IMR-90 (cell line): ENCODE measurements around the gene MTERF2. TPM values are rescaled to one million over a fixed set of nuclear protein-coding genes. Genes with fewer than 3 reads are reported as not detected.

Experiments used
- ATAC-seq: fragments of 200-7000 bp; cut with Tn5 transposase; 2 replicates; pipeline ENCODE4 v1.9.1; 2020; ENCODE audit warnings: low read depth, mild to moderate bottlenecking, moderate library complexity
- BruUV-seq: library from RNA; stranded (reverse); fragments of 400-500 nt; replicated peaks from 2 replicates; lab custom pipeline; 2021; lab: Mats Ljungman, UMichigan
- CTCF ChIA-PET: fragments of 300-600 bp; formaldehyde crosslinking; extraction: SDS; loops from one replicate; lab custom pipeline; 2021; ENCODE audit warnings: antibody characterized with exemption; lab: Yijun Ruan, JAX
- POLR2A ChIA-PET: fragments of 300-600 bp; sonication (Branson Sonifier 250); formaldehyde crosslinking; loops from one replicate; lab custom pipeline; 2022; ENCODE audit warnings: antibody characterized with exemption; ENCODE audit not compliant: unreplicated experiment; lab: Charles Lee
- DNase-seq: peaks from one replicate; pipeline ENCODE4 v3.0.0; 2013
- H2AFZ ChIP-seq: replicated peaks from 2 replicates; pipeline ENCODE3; 2013; ENCODE audit warnings: low read length, mild to moderate bottlenecking; ENCODE audit not compliant: poor library complexity
- H2AK5ac ChIP-seq: 2 replicates; pipeline ENCODE4 v1.6.1; 2013; ENCODE audit warnings: low read depth, low read length, inconsistent platforms
- H2AK9ac ChIP-seq: replicated peaks from 2 replicates; pipeline ENCODE3; 2013; ENCODE audit warnings: mild to moderate bottlenecking, low read depth, low read length, moderate library complexity; ENCODE audit not compliant: poor library complexity
- H2BK120ac ChIP-seq: 2 replicates; pipeline ENCODE4 v1.6.1; 2013; ENCODE audit warnings: low read depth, low read length, inconsistent platforms
- H2BK15ac ChIP-seq: 3 replicates; pipeline ENCODE4 v1.6.1; 2013; ENCODE audit warnings: low read depth, low read length, inconsistent platforms
- H2BK20ac ChIP-seq: 2 replicates; pipeline ENCODE4 v1.6.1; 2013; ENCODE audit warnings: low read depth, mild to moderate bottlenecking, inconsistent platforms, low read length, moderate library complexity
- H2BK5ac ChIP-seq: 2 replicates; pipeline ENCODE4 v1.6.1; 2013; ENCODE audit warnings: mild to moderate bottlenecking, low read depth, low read length, inconsistent platforms; ENCODE audit not compliant: poor library complexity, severe bottlenecking
- H3K14ac ChIP-seq: replicated peaks from 2 replicates; pipeline ENCODE4 v1.6.1; 2013; ENCODE audit warnings: low read depth, low read length, inconsistent platforms
- H3K18ac ChIP-seq: 2 replicates; pipeline ENCODE4 v1.6.1; 2013; ENCODE audit warnings: low read depth, low read length, control low read depth
- H3K23ac ChIP-seq: 2 replicates; pipeline ENCODE4 v1.6.1; 2013; ENCODE audit warnings: low read depth, low read length, inconsistent platforms
- H3K27ac ChIP-seq: 2 replicates; pipeline ENCODE4 v1.5.1; 2013; ENCODE audit warnings: mild to moderate bottlenecking, control low read depth, low read length; ENCODE audit not compliant: insufficient read depth
- H3K27me3 ChIP-seq: 2 replicates; pipeline ENCODE4 v1.6.1; 2013; ENCODE audit warnings: low read length; ENCODE audit not compliant: control insufficient read depth, insufficient read depth
- H3K36me3 ChIP-seq: 2 replicates; pipeline ENCODE4 v1.6.1; 2013; ENCODE audit warnings: low read length, mixed read lengths; ENCODE audit not compliant: control insufficient read depth, insufficient read depth
- H3K4ac ChIP-seq: 2 replicates; pipeline ENCODE4 v1.6.1; 2013; ENCODE audit warnings: low read depth, low read length, inconsistent platforms
- H3K4me1 ChIP-seq: 2 replicates; pipeline ENCODE4 v1.6.1; 2013; ENCODE audit warnings: low read length, mixed read lengths; ENCODE audit not compliant: control insufficient read depth, insufficient read depth
- H3K4me2 ChIP-seq: 2 replicates; pipeline ENCODE4 v1.6.1; 2013; ENCODE audit warnings: low read depth, mild to moderate bottlenecking, control low read depth, low read length, moderate library complexity
- H3K4me3 ChIP-seq: 2 replicates; pipeline ENCODE4 v1.5.1; 2013; ENCODE audit warnings: low read depth, mild to moderate bottlenecking, control low read depth, low read length, moderate library complexity; ENCODE audit not compliant: insufficient read depth
- H3K56ac ChIP-seq: 2 replicates; pipeline ENCODE4 v1.6.1; 2013; ENCODE audit warnings: low read length, inconsistent platforms; ENCODE audit not compliant: insufficient read depth; ENCODE audit errors: extremely low read depth
- H3K79me1 ChIP-seq, 2 experiments: 2 replicates each; pipeline ENCODE4 v1.6.1; 2013; ENCODE audit warnings: low read length in 2 of 2, inconsistent platforms in 1 of 2, low read depth in 1 of 2
- H3K9ac ChIP-seq: 2 replicates; pipeline ENCODE4 v1.6.1; 2013; ENCODE audit warnings: low read depth, low read length, control low read depth
- H3K9me1 ChIP-seq: 2 replicates; pipeline ENCODE4 v1.6.1; 2013; ENCODE audit warnings: low read length, inconsistent platforms; ENCODE audit not compliant: insufficient read depth
- H3K9me3 ChIP-seq: 2 replicates; pipeline ENCODE4 v1.6.1; 2013; ENCODE audit warnings: low read length; ENCODE audit not compliant: control insufficient read depth, insufficient read depth
- H4K20me1 ChIP-seq: 2 replicates; pipeline ENCODE4 v1.6.1; 2013; ENCODE audit warnings: low read length, inconsistent platforms; ENCODE audit not compliant: insufficient read depth
- H4K5ac ChIP-seq: 2 replicates; pipeline ENCODE4 v1.6.1; 2013; ENCODE audit warnings: mild to moderate bottlenecking, low read depth, low read length, control low read depth
- H4K8ac ChIP-seq, 2 experiments: 2 replicates each; pipeline ENCODE4 v1.6.1; 2013; ENCODE audit warnings: low read depth in 2 of 2, low read length in 2 of 2, control low read depth in 1 of 2, inconsistent platforms in 1 of 2
- H4K91ac ChIP-seq: 2 replicates; pipeline ENCODE4 v1.6.1; 2013; ENCODE audit warnings: low read depth, low read length, inconsistent platforms; ENCODE audit not compliant: insufficient read depth
- BHLHE40 ChIP-seq: fragments of 150-350 bp; IDR thresholded peaks from 2 replicates; pipeline ENCODE4 v1.6.1; 2016; ENCODE audit warnings: mild to moderate bottlenecking, low read depth, low read length
- CEBPB ChIP-seq: IDR thresholded peaks from 2 replicates; pipeline ENCODE4 v1.6.1; 2012; ENCODE audit warnings: low read depth, low read length, improper control_type of control experiment
- CHD1 ChIP-seq: IDR thresholded peaks from 2 replicates; pipeline ENCODE4 v1.6.1; 2012; ENCODE audit warnings: low read depth, low read length, improper control_type of control experiment
- FOS ChIP-seq: fragments of 150-350 bp; IDR thresholded peaks from 2 replicates; pipeline ENCODE4 v1.6.1; 2016; ENCODE audit warnings: low read depth, low read length
- MAFK ChIP-seq: IDR thresholded peaks from 2 replicates; pipeline ENCODE4 v1.6.1; 2012; ENCODE audit warnings: low read depth, low read length, improper control_type of control experiment
- MAZ ChIP-seq: IDR thresholded peaks from 2 replicates; pipeline ENCODE4 v1.6.1; 2012; ENCODE audit warnings: low read depth, mild to moderate bottlenecking, low read length, improper control_type of control experiment, moderate library complexity, borderline replicate concordance
- MXI1 ChIP-seq: IDR thresholded peaks from 2 replicates; pipeline ENCODE4 v1.6.1; 2012; ENCODE audit warnings: low read depth, mild to moderate bottlenecking, low read length, moderate library complexity, borderline replicate concordance
- NFE2L2 ChIP-seq: fragments of 150-350 bp; IDR thresholded peaks from 2 replicates; pipeline ENCODE4 v1.6.1; 2016; ENCODE audit warnings: low read depth, mild to moderate bottlenecking, low read length
- POLR2A ChIP-seq: IDR thresholded peaks from 2 replicates; pipeline ENCODE4 v1.6.1; 2012; ENCODE audit warnings: mild to moderate bottlenecking, low read depth, low read length
- RAD21 ChIP-seq: IDR thresholded peaks from 2 replicates; pipeline ENCODE4 v1.6.1; 2012; ENCODE audit warnings: low read length, improper control_type of control experiment
- RCOR1 ChIP-seq: IDR thresholded peaks from 2 replicates; pipeline ENCODE4 v1.6.1; 2012; ENCODE audit warnings: mild to moderate bottlenecking, low read length, improper control_type of control experiment; ENCODE audit not compliant: insufficient replicate concordance
- RFX5 ChIP-seq: IDR thresholded peaks from 2 replicates; pipeline ENCODE4 v1.8.0; 2012; ENCODE audit warnings: low read depth, mild to moderate bottlenecking, low read length, moderate library complexity
- SMC3 ChIP-seq: fragments of 150-350 bp; IDR thresholded peaks from 2 replicates; pipeline ENCODE4 v1.6.1; 2016; ENCODE audit warnings: low read depth, mild to moderate bottlenecking, antibody characterized with exemption, low read length, moderate library complexity
- WGBS, 2 experiments: methylation state at CpG; one replicate each; pipeline versions ENCODE4 v1.1.5 to v1.1.7; 2013; ENCODE audit warnings: missing lambda C conversion rate in 2 of 2; ENCODE audit not compliant: insufficient read length in 1 of 2; ENCODE audit errors: extremely low coverage in 2 of 2; 5-methylcytosine and 5-hydroxymethylcytosine counted together
- dilution Hi-C: fragments of 300-500 bp; cut with HindIII; formaldehyde crosslinking; loops from one replicate; pipeline ENCODE4 v1.14.3; 2018; ENCODE audit warnings: low sequenced_read_pairs; ENCODE audit not compliant: unreplicated experiment
- in situ Hi-C: fragments of 300-500 bp; cut with MboI; formaldehyde crosslinking; loops from 3 replicates; pipeline ENCODE4 v1.14.3; 2019; ENCODE audit warnings: low sequenced_read_pairs, inconsistent platforms, mixed read lengths
- intact Hi-C: fragments of 100-400 bp; cut with micrococcal nuclease; formaldehyde crosslinking; loops from 2 replicates; pipeline ENCODE4 v1.10.0; 2022
- polyA plus RNA-seq, 3 experiments: library from polyadenylated mRNA; depleted of rRNA; stranded (reverse); fragments of >200 nt; gene quantifications; 2 replicates each; pipeline ENCODE4 v1.2.3, GENCODE V29; 2012; ENCODE audit warnings: low replicate concordance in 1 of 3
- total RNA-seq: library from RNA; depleted of rRNA; stranded (reverse); fragments of >200 nt; gene quantifications from 2 replicates; pipeline ENCODE4 v1.2.3, GENCODE V29; 2012
- TF ChIP-seq, protein P1 (sequence below): fragments of 150-350 bp; IDR thresholded peaks from 2 replicates; pipeline ENCODE4 v1.6.1; 2017; ENCODE audit warnings: mild to moderate bottlenecking, antibody characterized with exemption, low read length, low read depth
- TF ChIP-seq, protein P2 (sequence below): fragments of 150-350 bp; IDR thresholded peaks from 2 replicates; pipeline ENCODE4 v1.6.1; 2016; ENCODE audit warnings: low read depth, mild to moderate bottlenecking, low read length, moderate library complexity, borderline replicate concordance
- TF ChIP-seq, protein P3 (sequence below): conservative IDR thresholded peaks from 2 replicates; pipeline ENCODE4 v1.5.1; 2012; ENCODE audit warnings: mild to moderate bottlenecking, low read depth, low read length, improper control_type of control experiment

Gene MTERF2
- total and polyA plus RNA-seq, 2 of the 4 experiments (the other 2 are of a cell fraction), result 3.0 to 3.8 TPM

DNA sequence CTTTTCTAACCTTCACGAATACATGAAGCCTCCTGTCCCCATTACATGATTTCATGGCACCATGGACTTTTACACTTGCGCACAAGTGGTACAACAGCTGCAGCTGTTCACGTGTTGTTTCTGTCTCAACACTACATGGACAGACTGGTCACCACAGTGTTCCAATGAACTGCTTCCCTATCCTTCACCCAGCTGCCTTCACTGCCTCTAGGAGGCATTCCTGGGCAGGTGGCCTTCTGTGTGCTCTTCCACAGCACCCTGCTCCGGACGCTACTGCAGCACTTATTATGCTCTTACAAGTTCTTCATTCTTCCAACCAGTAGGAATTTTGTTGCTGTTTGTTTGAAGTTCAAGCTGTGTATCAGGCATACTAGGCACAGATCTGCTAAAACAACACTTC is 1.5 kb downstream of the MTERF2 start:
- in situ Hi-C loops, result no loop called here

More for the DNA sequence above, 1.5 kb downstream of the MTERF2 start:
- H3K79me1 ChIP-seq, result peaks cover 16 to 28% of the 10 kb centered on the region in 2 experiments
- no peak overlapping the region for H3K18ac ChIP-seq
- peaks cover 2% of the 10 kb centered on the region; the same call in 1 of the 2 replicates for H3K36me3 ChIP-seq
- intact Hi-C loops (no loop called here), dilution Hi-C loops (no loop called here)
- H3K27ac ChIP-seq, result no peak overlapping the region
- H3K56ac ChIP-seq, result no peak overlapping the region
- no peak overlapping the region for H3K14ac ChIP-seq
- 0 out of 2 replicates have a peak, but pooled peaks cover 3% of the 10 kb centered on the region for H4K20me1 ChIP-seq
- no peak overlapping the region for H4K5ac ChIP-seq
- H4K91ac ChIP-seq, result no peak overlapping the region
- ATAC-seq, result no peak
- TF ChIP-seq, protein P1, sequence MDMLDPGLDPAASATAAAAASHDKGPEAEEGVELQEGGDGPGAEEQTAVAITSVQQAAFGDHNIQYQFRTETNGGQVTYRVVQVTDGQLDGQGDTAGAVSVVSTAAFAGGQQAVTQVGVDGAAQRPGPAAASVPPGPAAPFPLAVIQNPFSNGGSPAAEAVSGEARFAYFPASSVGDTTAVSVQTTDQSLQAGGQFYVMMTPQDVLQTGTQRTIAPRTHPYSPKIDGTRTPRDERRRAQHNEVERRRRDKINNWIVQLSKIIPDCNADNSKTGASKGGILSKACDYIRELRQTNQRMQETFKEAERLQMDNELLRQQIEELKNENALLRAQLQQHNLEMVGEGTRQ, result no peak
- TF ChIP-seq MAFK (no peak), NFE2L2 (no peak), FOS (no peak), CHD1 (no peak), SMC3 (no peak), MXI1 (no peak), MAZ (no peak), CEBPB (no peak), POLR2A (no peak), RCOR1 (no peak), RFX5 (no peak), BHLHE40 (no peak), RAD21 (no peak)
- TF ChIP-seq, protein P2, sequence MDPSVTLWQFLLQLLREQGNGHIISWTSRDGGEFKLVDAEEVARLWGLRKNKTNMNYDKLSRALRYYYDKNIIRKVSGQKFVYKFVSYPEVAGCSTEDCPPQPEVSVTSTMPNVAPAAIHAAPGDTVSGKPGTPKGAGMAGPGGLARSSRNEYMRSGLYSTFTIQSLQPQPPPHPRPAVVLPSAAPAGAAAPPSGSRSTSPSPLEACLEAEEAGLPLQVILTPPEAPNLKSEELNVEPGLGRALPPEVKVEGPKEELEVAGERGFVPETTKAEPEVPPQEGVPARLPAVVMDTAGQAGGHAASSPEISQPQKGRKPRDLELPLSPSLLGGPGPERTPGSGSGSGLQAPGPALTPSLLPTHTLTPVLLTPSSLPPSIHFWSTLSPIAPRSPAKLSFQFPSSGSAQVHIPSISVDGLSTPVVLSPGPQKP, result no peak
- TF ChIP-seq, protein P3, sequence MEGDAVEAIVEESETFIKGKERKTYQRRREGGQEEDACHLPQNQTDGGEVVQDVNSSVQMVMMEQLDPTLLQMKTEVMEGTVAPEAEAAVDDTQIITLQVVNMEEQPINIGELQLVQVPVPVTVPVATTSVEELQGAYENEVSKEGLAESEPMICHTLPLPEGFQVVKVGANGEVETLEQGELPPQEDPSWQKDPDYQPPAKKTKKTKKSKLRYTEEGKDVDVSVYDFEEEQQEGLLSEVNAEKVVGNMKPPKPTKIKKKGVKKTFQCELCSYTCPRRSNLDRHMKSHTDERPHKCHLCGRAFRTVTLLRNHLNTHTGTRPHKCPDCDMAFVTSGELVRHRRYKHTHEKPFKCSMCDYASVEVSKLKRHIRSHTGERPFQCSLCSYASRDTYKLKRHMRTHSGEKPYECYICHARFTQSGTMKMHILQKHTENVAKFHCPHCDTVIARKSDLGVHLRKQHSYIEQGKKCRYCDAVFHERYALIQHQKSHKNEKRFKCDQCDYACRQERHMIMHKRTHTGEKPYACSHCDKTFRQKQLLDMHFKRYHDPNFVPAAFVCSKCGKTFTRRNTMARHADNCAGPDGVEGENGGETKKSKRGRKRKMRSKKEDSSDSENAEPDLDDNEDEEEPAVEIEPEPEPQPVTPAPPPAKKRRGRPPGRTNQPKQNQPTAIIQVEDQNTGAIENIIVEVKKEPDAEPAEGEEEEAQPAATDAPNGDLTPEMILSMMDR, result no peak
- peak overlapping the region; percentile 81; the same call in 1 of the 2 replicates for H3K23ac ChIP-seq
- H2AK9ac ChIP-seq, result no peak overlapping the region
- 0 out of 2 replicates have a peak overlapping the region, but pooled peaks have one; percentile 64 for H3K9ac ChIP-seq
- peak overlapping the region; percentile 23; the same call in 1 of the 2 replicates for H2AK5ac ChIP-seq
- WGBS, 2 experiments, result 89% methylated on average over 3 of the region's 5 CpGs; no CpG with 5 or more reads in 1 of the 2 experiments
- peaks cover 29% of the 10 kb centered on the region for H3K9me1 ChIP-seq
- no peak overlapping the region for H3K4me2 ChIP-seq
- H2BK120ac ChIP-seq, result no peak overlapping the region
- H3K9me3 ChIP-seq, result no peaks in the 10 kb centered on the region
- no peak overlapping the region for H2BK15ac ChIP-seq
- ChIA-PET CTCF (no interaction called here), POLR2A (no interaction called here)
- H2BK20ac ChIP-seq, result no peak overlapping the region
- H3K4me1 ChIP-seq, result peaks cover 14% of the 10 kb centered on the region
- no peak overlapping the region for H4K8ac ChIP-seq
- no peaks in the 10 kb centered on the region for H3K27me3 ChIP-seq
- H2BK5ac ChIP-seq, result no peak overlapping the region
- BruUV-seq, result no TSS peak
- H3K4me3 ChIP-seq, result no peak overlapping the region
- no peak for DNase-seq
- no peak overlapping the region for H3K4ac ChIP-seq
- H2AFZ ChIP-seq, result no peak overlapping the region
